HepG2 (cell line): ENCODE measurements around the gene DNAJC30. TPM values are rescaled to one million over a fixed set of nuclear protein-coding genes. Genes with fewer than 3 reads are reported as not detected.
A peak's percentile ranks its signal among the peaks of the same experiment; 100 is the strongest.

Experiments
- KLF12 ChIP-seq: sonication (generic); formaldehyde crosslinking; IDR thresholded peaks from 2 replicates; pipeline ENCODE4 v1.4.0; 2020; ENCODE audit warnings: missing genetic modification reagents, borderline replicate concordance
- SAP130 ChIP-seq: IDR thresholded peaks from 2 replicates; pipeline ENCODE4 v1.6.1; 2016; ENCODE audit warnings: low read depth
- SMARCE1 ChIP-seq: fragments of 450-650 bp; IDR thresholded peaks from 2 replicates; pipeline ENCODE4 v1.6.1; 2017; ENCODE audit warnings: borderline replicate concordance
- TBX3 ChIP-seq: fragments of 450-650 bp; IDR thresholded peaks from 2 replicates; pipeline ENCODE4 v1.6.1; 2017; ENCODE audit warnings: antibody characterized with exemption, mild to moderate bottlenecking, inconsistent platforms, borderline replicate concordance
- ZNF761 ChIP-seq: sonication (generic); formaldehyde crosslinking; conservative IDR thresholded peaks from 2 replicates; pipeline ENCODE4 v1.4.0; 2020; ENCODE audit warnings: mild to moderate bottlenecking, missing genetic modification reagents
- polyA plus RNA-seq, 8 experiments: library from polyadenylated mRNA; depleted of rRNA in 3 of 8; stranded (reverse) in 7 of 8; unstranded in 1 of 8; fragments of >200 nt; fragmentation: Illumina TruSeq in 4 of 8; extraction: Trizol in 4 of 8; gene quantifications; 2 replicates each; pipeline versions ENCODE4 v1.2.1 to v1.2.3, GENCODE V29; 2011 to 2016; ENCODE audit warnings: low read depth in 4 of 8, missing spikeins in 1 of 8, mixed read lengths in 1 of 8; ENCODE audit not compliant: insufficient read depth in 1 of 8
- total RNA-seq, 5 experiments: library from RNA; depleted of rRNA; stranded (reverse); fragments of >200 nt; fragmentation: Illumina TruSeq; extraction: Trizol; gene quantifications; 2 replicates each; pipeline ENCODE4 v1.2.3, GENCODE V29; 2016; ENCODE audit warnings: low read depth in 1 of 5
- TF ChIP-seq, protein P1 (sequence below): sonication (generic); formaldehyde crosslinking; IDR thresholded peaks from 2 replicates; pipeline ENCODE4 v1.5.0; 2020; ENCODE audit warnings: mild to moderate bottlenecking, missing genetic modification reagents, borderline replicate concordance
- TF ChIP-seq, protein P2 (sequence below): IDR thresholded peaks from 2 replicates; pipeline ENCODE4 v1.6.1; 2016; ENCODE audit warnings: control low read depth
- TF ChIP-seq, protein P3 (sequence below): sonication (generic); formaldehyde crosslinking; IDR thresholded peaks from 2 replicates; pipeline ENCODE4 v1.5.1; 2020; ENCODE audit warnings: mild to moderate bottlenecking, missing genetic modification reagents, moderate library complexity

The DNAJC30 gene
- total and polyA plus RNA-seq, 2 of the 13 experiments (the other 11 are each of a cell fraction or from before 2014, with no cell fraction given): 3.3 to 3.8 TPM

DNA sequence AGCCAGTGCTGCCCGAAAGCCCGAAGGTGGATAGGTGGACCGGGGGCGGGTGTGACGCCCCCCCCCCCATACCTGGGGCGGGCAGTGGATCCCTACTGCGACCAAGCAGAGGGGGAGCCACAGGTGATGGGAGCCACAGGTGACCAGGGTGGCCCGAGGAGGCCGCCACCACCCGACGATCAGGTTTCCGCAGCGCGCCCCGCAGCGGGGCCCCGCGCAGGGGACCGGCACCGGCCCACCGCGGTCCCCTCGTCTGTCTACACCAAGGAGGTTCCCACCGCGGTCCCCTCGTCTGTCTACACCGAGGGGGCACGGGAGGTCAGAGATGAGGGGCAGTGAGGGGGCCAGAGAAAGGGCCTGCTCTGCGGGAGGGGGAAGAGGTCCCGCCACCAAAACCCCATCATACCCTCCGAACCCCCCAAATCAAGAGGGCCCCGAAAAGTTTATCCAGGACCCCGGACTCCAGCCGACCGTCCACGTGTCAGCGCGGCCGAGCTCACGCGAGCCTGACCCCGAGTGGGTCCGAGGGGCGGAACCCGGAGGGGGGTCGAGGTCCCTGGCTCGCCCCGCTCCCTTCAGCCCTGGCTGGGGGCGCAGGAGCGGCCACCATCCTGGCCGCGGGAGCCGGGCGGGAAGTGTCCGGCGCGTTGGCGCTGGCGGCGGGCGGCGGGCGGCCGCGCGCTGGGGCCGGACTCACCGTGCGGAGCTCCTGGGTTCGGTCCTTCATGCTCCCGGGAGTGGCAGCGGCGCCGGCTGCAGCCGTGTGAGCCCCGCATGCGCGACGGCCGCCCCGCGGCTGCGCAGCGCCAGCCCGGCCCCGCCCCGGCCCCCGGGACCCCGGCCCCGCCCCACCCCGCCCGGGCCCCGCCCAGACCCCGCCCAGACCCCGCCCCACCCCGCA lies 35.9 kb upstream of the DNAJC30 start, which contains the start of gene STX1A (continued):
- TF ChIP-seq, protein P1, sequence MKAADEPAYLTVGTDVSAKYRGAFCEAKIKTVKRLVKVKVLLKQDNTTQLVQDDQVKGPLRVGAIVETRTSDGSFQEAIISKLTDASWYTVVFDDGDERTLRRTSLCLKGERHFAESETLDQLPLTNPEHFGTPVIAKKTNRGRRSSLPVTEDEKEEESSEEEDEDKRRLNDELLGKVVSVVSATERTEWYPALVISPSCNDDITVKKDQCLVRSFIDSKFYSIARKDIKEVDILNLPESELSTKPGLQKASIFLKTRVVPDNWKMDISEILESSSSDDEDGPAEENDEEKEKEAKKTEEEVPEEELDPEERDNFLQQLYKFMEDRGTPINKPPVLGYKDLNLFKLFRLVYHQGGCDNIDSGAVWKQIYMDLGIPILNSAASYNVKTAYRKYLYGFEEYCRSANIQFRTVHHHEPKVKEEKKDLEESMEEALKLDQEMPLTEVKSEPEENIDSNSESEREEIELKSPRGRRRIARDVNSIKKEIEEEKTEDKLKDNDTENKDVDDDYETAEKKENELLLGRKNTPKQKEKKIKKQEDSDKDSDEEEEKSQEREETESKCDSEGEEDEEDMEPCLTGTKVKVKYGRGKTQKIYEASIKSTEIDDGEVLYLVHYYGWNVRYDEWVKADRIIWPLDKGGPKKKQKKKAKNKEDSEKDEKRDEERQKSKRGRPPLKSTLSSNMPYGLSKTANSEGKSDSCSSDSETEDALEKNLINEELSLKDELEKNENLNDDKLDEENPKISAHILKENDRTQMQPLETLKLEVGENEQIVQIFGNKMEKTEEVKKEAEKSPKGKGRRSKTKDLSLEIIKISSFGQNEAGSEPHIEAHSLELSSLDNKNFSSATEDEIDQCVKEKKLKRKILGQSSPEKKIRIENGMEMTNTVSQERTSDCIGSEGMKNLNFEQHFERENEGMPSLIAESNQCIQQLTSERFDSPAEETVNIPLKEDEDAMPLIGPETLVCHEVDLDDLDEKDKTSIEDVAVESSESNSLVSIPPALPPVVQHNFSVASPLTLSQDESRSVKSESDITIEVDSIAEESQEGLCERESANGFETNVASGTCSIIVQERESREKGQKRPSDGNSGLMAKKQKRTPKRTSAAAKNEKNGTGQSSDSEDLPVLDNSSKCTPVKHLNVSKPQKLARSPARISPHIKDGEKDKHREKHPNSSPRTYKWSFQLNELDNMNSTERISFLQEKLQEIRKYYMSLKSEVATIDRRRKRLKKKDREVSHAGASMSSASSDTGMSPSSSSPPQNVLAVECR (CRISPR knock-in tag): peak; percentile 45; the same call in 1 of the 2 replicates
- TF ChIP-seq TBX3 (no peak), SAP130 (CRISPR knock-in tag) (0 out of 2 replicates have a peak, but pooled peaks have one; percentile 31), SMARCE1 (no peak), ZNF761 (peak; percentile 67; the same call in 1 of the 2 replicates), KLF12 (CRISPR knock-in tag) (0 out of 2 replicates have a peak, but pooled peaks have one; percentile 11)
- TF ChIP-seq, protein P2, sequence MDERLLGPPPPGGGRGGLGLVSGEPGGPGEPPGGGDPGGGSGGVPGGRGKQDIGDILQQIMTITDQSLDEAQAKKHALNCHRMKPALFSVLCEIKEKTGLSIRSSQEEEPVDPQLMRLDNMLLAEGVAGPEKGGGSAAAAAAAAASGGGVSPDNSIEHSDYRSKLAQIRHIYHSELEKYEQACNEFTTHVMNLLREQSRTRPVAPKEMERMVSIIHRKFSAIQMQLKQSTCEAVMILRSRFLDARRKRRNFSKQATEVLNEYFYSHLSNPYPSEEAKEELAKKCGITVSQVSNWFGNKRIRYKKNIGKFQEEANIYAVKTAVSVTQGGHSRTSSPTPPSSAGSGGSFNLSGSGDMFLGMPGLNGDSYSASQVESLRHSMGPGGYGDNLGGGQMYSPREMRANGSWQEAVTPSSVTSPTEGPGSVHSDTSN (CRISPR knock-in tag): no peak
- TF ChIP-seq, protein P3, sequence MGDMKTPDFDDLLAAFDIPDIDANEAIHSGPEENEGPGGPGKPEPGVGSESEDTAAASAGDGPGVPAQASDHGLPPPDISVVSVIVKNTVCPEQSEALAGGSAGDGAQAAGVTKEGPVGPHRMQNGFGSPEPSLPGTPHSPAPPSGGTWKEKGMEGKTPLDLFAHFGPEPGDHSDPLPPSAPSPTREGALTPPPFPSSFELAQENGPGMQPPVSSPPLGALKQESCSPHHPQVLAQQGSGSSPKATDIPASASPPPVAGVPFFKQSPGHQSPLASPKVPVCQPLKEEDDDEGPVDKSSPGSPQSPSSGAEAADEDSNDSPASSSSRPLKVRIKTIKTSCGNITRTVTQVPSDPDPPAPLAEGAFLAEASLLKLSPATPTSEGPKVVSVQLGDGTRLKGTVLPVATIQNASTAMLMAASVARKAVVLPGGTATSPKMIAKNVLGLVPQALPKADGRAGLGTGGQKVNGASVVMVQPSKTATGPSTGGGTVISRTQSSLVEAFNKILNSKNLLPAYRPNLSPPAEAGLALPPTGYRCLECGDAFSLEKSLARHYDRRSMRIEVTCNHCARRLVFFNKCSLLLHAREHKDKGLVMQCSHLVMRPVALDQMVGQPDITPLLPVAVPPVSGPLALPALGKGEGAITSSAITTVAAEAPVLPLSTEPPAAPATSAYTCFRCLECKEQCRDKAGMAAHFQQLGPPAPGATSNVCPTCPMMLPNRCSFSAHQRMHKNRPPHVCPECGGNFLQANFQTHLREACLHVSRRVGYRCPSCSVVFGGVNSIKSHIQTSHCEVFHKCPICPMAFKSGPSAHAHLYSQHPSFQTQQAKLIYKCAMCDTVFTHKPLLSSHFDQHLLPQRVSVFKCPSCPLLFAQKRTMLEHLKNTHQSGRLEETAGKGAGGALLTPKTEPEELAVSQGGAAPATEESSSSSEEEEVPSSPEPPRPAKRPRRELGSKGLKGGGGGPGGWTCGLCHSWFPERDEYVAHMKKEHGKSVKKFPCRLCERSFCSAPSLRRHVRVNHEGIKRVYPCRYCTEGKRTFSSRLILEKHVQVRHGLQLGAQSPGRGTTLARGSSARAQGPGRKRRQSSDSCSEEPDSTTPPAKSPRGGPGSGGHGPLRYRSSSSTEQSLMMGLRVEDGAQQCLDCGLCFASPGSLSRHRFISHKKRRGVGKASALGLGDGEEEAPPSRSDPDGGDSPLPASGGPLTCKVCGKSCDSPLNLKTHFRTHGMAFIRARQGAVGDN (CRISPR knock-in tag): peak; percentile 66
